IMR-90 (cell line): ENCODE results near the gene ELAC1. TPM values are rescaled to one million over a fixed set of nuclear protein-coding genes. Genes with fewer than 3 reads are reported as not detected.

Experiments
- ATAC-seq: fragments of 200-7000 bp; cut with Tn5 transposase; 2 replicates; pipeline ENCODE4 v1.9.1; 2020; ENCODE audit warnings: low read depth, mild to moderate bottlenecking, moderate library complexity
- BruUV-seq: library from RNA; stranded (reverse); fragments of 400-500 nt; replicated peaks from 2 replicates; lab custom pipeline; 2021; lab: Mats Ljungman, UMichigan
- CTCF ChIA-PET: fragments of 300-600 bp; formaldehyde crosslinking; extraction: SDS; loops from one replicate; lab custom pipeline; 2021; ENCODE audit warnings: antibody characterized with exemption; lab: Yijun Ruan, JAX
- POLR2A ChIA-PET: fragments of 300-600 bp; sonication (Branson Sonifier 250); formaldehyde crosslinking; loops from one replicate; lab custom pipeline; 2022; ENCODE audit warnings: antibody characterized with exemption; ENCODE audit not compliant: unreplicated experiment; lab: Charles Lee
- DNase-seq: peaks from one replicate; pipeline ENCODE4 v3.0.0; 2013
- H2AFZ ChIP-seq: replicated peaks from 2 replicates; pipeline ENCODE3; 2013; ENCODE audit warnings: low read length, mild to moderate bottlenecking; ENCODE audit not compliant: poor library complexity
- H2AK5ac ChIP-seq: 2 replicates; pipeline ENCODE4 v1.6.1; 2013; ENCODE audit warnings: low read depth, low read length, inconsistent platforms
- H2AK9ac ChIP-seq: replicated peaks from 2 replicates; pipeline ENCODE3; 2013; ENCODE audit warnings: mild to moderate bottlenecking, low read depth, low read length, moderate library complexity; ENCODE audit not compliant: poor library complexity
- H2BK120ac ChIP-seq: 2 replicates; pipeline ENCODE4 v1.6.1; 2013; ENCODE audit warnings: low read depth, low read length, inconsistent platforms
- H2BK15ac ChIP-seq: 3 replicates; pipeline ENCODE4 v1.6.1; 2013; ENCODE audit warnings: low read depth, low read length, inconsistent platforms
- H2BK20ac ChIP-seq: 2 replicates; pipeline ENCODE4 v1.6.1; 2013; ENCODE audit warnings: low read depth, mild to moderate bottlenecking, inconsistent platforms, low read length, moderate library complexity
- H2BK5ac ChIP-seq: 2 replicates; pipeline ENCODE4 v1.6.1; 2013; ENCODE audit warnings: mild to moderate bottlenecking, low read depth, low read length, inconsistent platforms; ENCODE audit not compliant: poor library complexity, severe bottlenecking
- H3K14ac ChIP-seq: replicated peaks from 2 replicates; pipeline ENCODE4 v1.6.1; 2013; ENCODE audit warnings: low read depth, low read length, inconsistent platforms
- H3K18ac ChIP-seq: 2 replicates; pipeline ENCODE4 v1.6.1; 2013; ENCODE audit warnings: low read depth, low read length, control low read depth
- H3K23ac ChIP-seq: 2 replicates; pipeline ENCODE4 v1.6.1; 2013; ENCODE audit warnings: low read depth, low read length, inconsistent platforms
- H3K27ac ChIP-seq: 2 replicates; pipeline ENCODE4 v1.5.1; 2013; ENCODE audit warnings: mild to moderate bottlenecking, control low read depth, low read length; ENCODE audit not compliant: insufficient read depth
- H3K27me3 ChIP-seq: 2 replicates; pipeline ENCODE4 v1.6.1; 2013; ENCODE audit warnings: low read length; ENCODE audit not compliant: control insufficient read depth, insufficient read depth
- H3K36me3 ChIP-seq: 2 replicates; pipeline ENCODE4 v1.6.1; 2013; ENCODE audit warnings: low read length, mixed read lengths; ENCODE audit not compliant: control insufficient read depth, insufficient read depth
- H3K4ac ChIP-seq: 2 replicates; pipeline ENCODE4 v1.6.1; 2013; ENCODE audit warnings: low read depth, low read length, inconsistent platforms
- H3K4me1 ChIP-seq: 2 replicates; pipeline ENCODE4 v1.6.1; 2013; ENCODE audit warnings: low read length, mixed read lengths; ENCODE audit not compliant: control insufficient read depth, insufficient read depth
- H3K4me2 ChIP-seq: 2 replicates; pipeline ENCODE4 v1.6.1; 2013; ENCODE audit warnings: low read depth, mild to moderate bottlenecking, control low read depth, low read length, moderate library complexity
- H3K4me3 ChIP-seq: 2 replicates; pipeline ENCODE4 v1.5.1; 2013; ENCODE audit warnings: low read depth, mild to moderate bottlenecking, control low read depth, low read length, moderate library complexity; ENCODE audit not compliant: insufficient read depth
- H3K56ac ChIP-seq: 2 replicates; pipeline ENCODE4 v1.6.1; 2013; ENCODE audit warnings: low read length, inconsistent platforms; ENCODE audit not compliant: insufficient read depth; ENCODE audit errors: extremely low read depth
- H3K79me1 ChIP-seq, 2 experiments: 2 replicates each; pipeline ENCODE4 v1.6.1; 2013; ENCODE audit warnings: low read length in 2 of 2, inconsistent platforms in 1 of 2, low read depth in 1 of 2
- H3K9ac ChIP-seq: 2 replicates; pipeline ENCODE4 v1.6.1; 2013; ENCODE audit warnings: low read depth, low read length, control low read depth
- H3K9me1 ChIP-seq: 2 replicates; pipeline ENCODE4 v1.6.1; 2013; ENCODE audit warnings: low read length, inconsistent platforms; ENCODE audit not compliant: insufficient read depth
- H3K9me3 ChIP-seq: 2 replicates; pipeline ENCODE4 v1.6.1; 2013; ENCODE audit warnings: low read length; ENCODE audit not compliant: control insufficient read depth, insufficient read depth
- H4K20me1 ChIP-seq: 2 replicates; pipeline ENCODE4 v1.6.1; 2013; ENCODE audit warnings: low read length, inconsistent platforms; ENCODE audit not compliant: insufficient read depth
- H4K5ac ChIP-seq: 2 replicates; pipeline ENCODE4 v1.6.1; 2013; ENCODE audit warnings: mild to moderate bottlenecking, low read depth, low read length, control low read depth
- H4K8ac ChIP-seq, 2 experiments: 2 replicates each; pipeline ENCODE4 v1.6.1; 2013; ENCODE audit warnings: low read depth in 2 of 2, low read length in 2 of 2, control low read depth in 1 of 2, inconsistent platforms in 1 of 2
- H4K91ac ChIP-seq: 2 replicates; pipeline ENCODE4 v1.6.1; 2013; ENCODE audit warnings: low read depth, low read length, inconsistent platforms; ENCODE audit not compliant: insufficient read depth
- NFE2L2 ChIP-seq: fragments of 150-350 bp; IDR thresholded peaks from 2 replicates; pipeline ENCODE4 v1.6.1; 2016; ENCODE audit warnings: low read depth, mild to moderate bottlenecking, low read length
- RAD21 ChIP-seq: IDR thresholded peaks from 2 replicates; pipeline ENCODE4 v1.6.1; 2012; ENCODE audit warnings: low read length, improper control_type of control experiment
- USF2 ChIP-seq: fragments of 150-350 bp; IDR thresholded peaks from 2 replicates; pipeline ENCODE4 v1.6.1; 2017; ENCODE audit warnings: mild to moderate bottlenecking, antibody characterized with exemption, low read length, low read depth
- WGBS, 2 experiments: methylation state at CpG; one replicate each; pipeline versions ENCODE4 v1.1.5 to v1.1.7; 2013; ENCODE audit warnings: missing lambda C conversion rate in 2 of 2; ENCODE audit not compliant: insufficient read length in 1 of 2; ENCODE audit errors: extremely low coverage in 2 of 2; 5-methylcytosine and 5-hydroxymethylcytosine counted together
- dilution Hi-C: fragments of 300-500 bp; cut with HindIII; formaldehyde crosslinking; loops from one replicate; pipeline ENCODE4 v1.14.3; 2018; ENCODE audit warnings: low sequenced_read_pairs; ENCODE audit not compliant: unreplicated experiment
- in situ Hi-C: fragments of 300-500 bp; cut with MboI; formaldehyde crosslinking; loops from 3 replicates; pipeline ENCODE4 v1.14.3; 2019; ENCODE audit warnings: low sequenced_read_pairs, inconsistent platforms, mixed read lengths
- intact Hi-C: fragments of 100-400 bp; cut with micrococcal nuclease; formaldehyde crosslinking; loops from 2 replicates; pipeline ENCODE4 v1.10.0; 2022
- polyA plus RNA-seq, 3 experiments: library from polyadenylated mRNA; depleted of rRNA; stranded (reverse); fragments of >200 nt; gene quantifications; 2 replicates each; pipeline ENCODE4 v1.2.3, GENCODE V29; 2012; ENCODE audit warnings: low replicate concordance in 1 of 3
- total RNA-seq: library from RNA; depleted of rRNA; stranded (reverse); fragments of >200 nt; gene quantifications from 2 replicates; pipeline ENCODE4 v1.2.3, GENCODE V29; 2012

Gene ELAC1
- total and polyA plus RNA-seq, 2 of the 4 experiments (the other 2 are of a cell fraction) = 5.2 to 8.4 TPM

DNA sequence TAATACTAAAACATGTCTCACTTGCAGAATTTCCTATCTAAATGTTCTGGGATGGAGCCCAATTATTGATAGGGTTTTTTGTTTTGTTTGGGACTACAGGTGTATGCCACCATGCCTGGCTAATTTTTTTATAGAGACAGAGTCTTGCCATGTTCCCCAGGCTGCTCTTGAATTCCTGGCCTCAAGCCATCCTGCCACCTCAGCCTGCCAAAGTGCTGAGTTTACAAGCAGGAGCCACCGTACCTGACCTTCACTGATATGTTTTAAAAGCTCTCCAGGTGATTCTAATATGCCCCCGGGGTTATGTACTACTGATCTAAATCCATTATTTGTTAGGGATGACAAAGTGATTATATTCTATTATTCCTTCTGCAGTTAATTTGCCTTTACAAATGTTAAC is 2.2 kb downstream of the ELAC1 start:
- H4K20me1 ChIP-seq = no peaks in the 10 kb centered on the region
- H3K27me3 ChIP-seq = no peaks in the 10 kb centered on the region
- no peak overlapping the region for H4K91ac ChIP-seq
- no peak overlapping the region for H2BK120ac ChIP-seq
- H3K14ac ChIP-seq = no peak overlapping the region
- no peak overlapping the region for H3K4me3 ChIP-seq
- H2AK5ac ChIP-seq = no peak overlapping the region
- ChIA-PET POLR2A (interaction anchor here (1.0 kb wide), 1 partner anchor 46 kb away, joined by 3 read pairs; no protein-coding TSS in a partner anchor), CTCF (interaction anchor here (1.3 kb wide), 1 partner anchor 17 kb away, joined by 3 read pairs; no protein-coding TSS in a partner anchor)
- no peak overlapping the region for H4K5ac ChIP-seq
- no peak for DNase-seq
- peaks cover 8% of the 10 kb centered on the region for H3K36me3 ChIP-seq
- no peak overlapping the region for H3K18ac ChIP-seq
- no peak overlapping the region for H2AK9ac ChIP-seq
- ATAC-seq = no peak
- no peak overlapping the region for H2BK20ac ChIP-seq
- peaks cover 3% of the 10 kb centered on the region; the same call in 1 of the 2 replicates for H3K4me1 ChIP-seq
- no peak overlapping the region for H2AFZ ChIP-seq
- H3K9ac ChIP-seq = no peak overlapping the region
- no peak overlapping the region for H3K27ac ChIP-seq
- H3K4me2 ChIP-seq = no peak overlapping the region
- H3K9me1 ChIP-seq = peaks cover 3% of the 10 kb centered on the region; the same call in 1 of the 2 replicates
- BruUV-seq = no TSS peak
- H4K8ac ChIP-seq = no peak overlapping the region
- H2BK15ac ChIP-seq = no peak overlapping the region
- in situ Hi-C loops (loop anchor here (5.0 kb wide), 1 partner anchor 57 kb away; no protein-coding TSS in a partner anchor), dilution Hi-C loops (no loop called here), intact Hi-C loops (no loop called here)
- no peak overlapping the region for H3K56ac ChIP-seq
- TF ChIP-seq USF2 (no peak), RAD21 (no peak), NFE2L2 (no peak)
- H3K4ac ChIP-seq = no peak overlapping the region
- WGBS, 2 experiments = no CpG with 5 or more reads among the region's 2 CpGs
- no peak overlapping the region for H2BK5ac ChIP-seq
- no peak overlapping the region for H3K23ac ChIP-seq
- no peaks in the 10 kb centered on the region for H3K9me3 ChIP-seq
- peaks cover 12 to 24% of the 10 kb centered on the region in 2 experiments for H3K79me1 ChIP-seq
